Thyroid gland (tissue), 4 donors: Measurements from ENCODE around the gene SUSD2.

ENCODE experiments used
- POLR2A ChIP-seq, 2 donors: fragments of 450-650 bp; IDR thresholded peaks; one replicate each; pipeline ENCODE4 v1.6.1; 2017; ENCODE audit warnings: antibody characterized with exemption in 2 of 2, mild to moderate bottlenecking in 2 of 2, moderate library complexity in 1 of 2
- TF ChIP-seq, protein P1 (sequence below), 6 experiments: fragments of 200-600 bp in 3 of 6; fragments of 450-650 bp in 3 of 6; sonication (generic) in 3 of 6; IDR thresholded peaks; one replicate each; pipeline ENCODE4 v1.5.1; 2016 to 2019; ENCODE audit warnings: antibody characterized with exemption in 6 of 6, mild to moderate bottlenecking in 2 of 6, inconsistent platforms in 1 of 6, moderate library complexity in 1 of 6

DNA sequence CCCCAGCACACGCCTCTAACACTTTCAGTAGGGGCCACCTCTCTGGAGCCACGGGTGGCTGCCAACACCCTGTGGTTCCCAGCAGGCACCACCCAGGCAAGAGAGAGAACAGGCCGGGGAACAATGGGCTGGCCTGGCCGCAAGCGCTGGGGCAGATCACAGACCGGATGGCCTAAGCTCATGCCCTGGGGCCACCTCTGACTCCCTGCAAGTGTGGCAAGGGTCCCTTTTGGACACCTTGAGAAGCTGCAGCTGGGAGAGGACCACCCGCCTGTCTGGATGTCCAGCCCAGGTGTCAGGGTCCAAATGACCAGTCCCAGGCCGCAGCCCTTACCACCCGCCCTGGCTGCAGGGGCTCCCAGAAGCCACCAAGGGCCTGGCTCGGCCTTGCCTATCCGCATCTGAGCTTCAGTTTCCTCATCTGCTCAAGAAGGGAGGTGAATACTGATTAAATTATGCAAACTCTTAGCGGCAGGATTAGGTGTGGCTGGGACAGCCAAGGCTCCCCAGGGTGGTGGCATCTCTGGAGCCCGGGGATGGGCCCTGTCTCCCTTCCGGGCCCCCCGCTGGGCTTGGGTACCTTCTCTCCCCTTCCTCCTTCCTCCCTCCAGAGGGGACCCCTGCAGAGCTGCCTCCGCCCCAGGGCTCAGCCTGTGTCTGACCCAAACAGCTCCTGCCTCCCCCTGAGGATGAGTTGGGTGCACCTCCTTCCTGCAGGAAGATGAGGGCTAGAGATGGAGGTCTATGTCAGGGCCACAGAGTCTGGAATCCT is 785 bp upstream of the SUSD2 start:
- no peak for TF ChIP-seq POLR2A (IDR thresholded peaks at IDR 0.05)
- TF ChIP-seq, protein P1, sequence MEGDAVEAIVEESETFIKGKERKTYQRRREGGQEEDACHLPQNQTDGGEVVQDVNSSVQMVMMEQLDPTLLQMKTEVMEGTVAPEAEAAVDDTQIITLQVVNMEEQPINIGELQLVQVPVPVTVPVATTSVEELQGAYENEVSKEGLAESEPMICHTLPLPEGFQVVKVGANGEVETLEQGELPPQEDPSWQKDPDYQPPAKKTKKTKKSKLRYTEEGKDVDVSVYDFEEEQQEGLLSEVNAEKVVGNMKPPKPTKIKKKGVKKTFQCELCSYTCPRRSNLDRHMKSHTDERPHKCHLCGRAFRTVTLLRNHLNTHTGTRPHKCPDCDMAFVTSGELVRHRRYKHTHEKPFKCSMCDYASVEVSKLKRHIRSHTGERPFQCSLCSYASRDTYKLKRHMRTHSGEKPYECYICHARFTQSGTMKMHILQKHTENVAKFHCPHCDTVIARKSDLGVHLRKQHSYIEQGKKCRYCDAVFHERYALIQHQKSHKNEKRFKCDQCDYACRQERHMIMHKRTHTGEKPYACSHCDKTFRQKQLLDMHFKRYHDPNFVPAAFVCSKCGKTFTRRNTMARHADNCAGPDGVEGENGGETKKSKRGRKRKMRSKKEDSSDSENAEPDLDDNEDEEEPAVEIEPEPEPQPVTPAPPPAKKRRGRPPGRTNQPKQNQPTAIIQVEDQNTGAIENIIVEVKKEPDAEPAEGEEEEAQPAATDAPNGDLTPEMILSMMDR (IDR thresholded peaks at IDR 0.05) = no peak
